GM21447 (cell line): Measurements from ENCODE around the gene LEMD2.

Experiments used
- ATAC-seq: cut with Tn5 transposase; IDR thresholded peaks from one replicate; pipeline ENCODE4 v1.9.1; 2021; ENCODE audit not compliant: unreplicated experiment

LEMD2 gene

DNA sequence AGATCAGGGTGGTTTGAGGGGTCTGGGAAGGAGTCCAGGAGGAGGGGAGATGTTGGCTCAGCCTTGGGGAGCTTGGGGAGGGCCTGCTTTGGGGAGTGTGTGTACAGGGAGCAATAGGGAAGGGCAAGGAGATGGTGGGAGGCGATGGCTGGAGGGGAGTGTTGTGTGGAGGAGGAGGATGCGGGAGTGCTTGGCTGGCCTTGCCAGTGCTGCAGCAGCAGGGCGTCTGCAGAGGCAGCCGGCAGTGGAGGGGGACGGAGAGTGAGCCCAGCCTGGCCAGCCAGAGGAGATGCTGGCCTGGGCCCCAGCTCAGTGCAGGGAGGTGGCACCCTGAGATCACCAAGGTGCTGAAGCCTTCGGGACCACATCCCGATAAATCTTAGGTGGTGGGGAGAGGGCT lies 46.1 kb downstream of the LEMD2 start:
- ATAC-seq, result no peak

DNA sequence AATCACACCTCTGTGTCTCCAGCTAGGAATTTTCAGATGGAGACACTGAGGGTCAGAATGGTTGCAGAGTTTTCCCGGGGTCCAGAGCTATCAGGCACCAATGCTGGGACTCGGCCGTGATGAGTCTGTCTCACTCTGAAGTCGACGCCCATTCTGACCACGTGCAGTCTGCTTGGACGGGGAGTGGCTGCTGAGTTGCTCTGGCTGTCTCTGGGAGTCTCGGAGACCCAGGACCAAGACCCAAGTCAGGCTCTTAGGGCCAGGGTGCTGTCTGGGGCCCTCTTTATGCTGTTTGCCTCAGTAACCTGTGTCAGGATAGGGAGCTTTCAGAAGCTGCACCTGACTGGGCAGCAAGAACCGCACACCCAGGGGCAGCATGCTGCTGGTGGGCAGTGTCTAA lies 46.8 kb downstream of the LEMD2 start:
- ATAC-seq, result no peak

DNA sequence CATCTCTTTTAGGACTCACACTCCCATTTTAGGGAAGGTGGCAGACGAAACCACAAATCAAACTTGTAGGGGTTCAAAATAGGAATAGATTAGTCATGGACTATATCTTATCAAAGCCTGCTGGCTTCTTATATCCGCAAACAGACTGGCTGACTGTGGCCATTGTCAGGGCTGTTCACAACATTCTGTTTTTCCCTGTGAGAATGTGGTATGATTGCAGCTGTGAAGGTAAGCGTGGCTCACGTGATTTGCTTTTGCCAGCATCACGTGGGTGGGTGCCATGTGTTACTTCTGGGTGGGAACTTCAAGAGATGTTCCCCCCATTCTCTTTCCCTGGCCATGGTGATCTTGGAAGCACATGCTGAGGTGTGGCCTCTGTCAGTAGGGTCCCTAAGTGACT lies 48.1 kb downstream of the LEMD2 start:
- no peak for ATAC-seq

DNA sequence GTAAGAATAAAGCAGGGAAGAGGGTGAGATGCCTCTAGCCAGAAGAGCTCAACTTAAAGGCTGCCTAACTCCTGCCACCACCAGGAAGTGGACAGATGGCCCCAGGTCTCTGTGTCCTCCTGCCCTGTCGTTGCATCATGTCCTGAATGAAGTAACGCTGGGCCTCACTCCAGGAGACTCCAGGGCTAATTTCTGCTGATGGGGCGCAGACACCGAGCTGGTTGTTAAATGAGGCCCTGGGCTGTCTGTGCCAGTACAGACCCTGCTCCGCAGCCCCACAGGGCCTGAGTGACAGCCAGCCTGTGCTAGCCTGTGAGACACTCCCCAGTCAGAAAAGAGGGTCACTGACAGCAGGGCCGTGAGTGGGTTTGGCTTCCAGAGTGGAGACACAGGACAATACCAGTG lies 48.7 kb downstream of the LEMD2 start:
- no peak for ATAC-seq

DNA sequence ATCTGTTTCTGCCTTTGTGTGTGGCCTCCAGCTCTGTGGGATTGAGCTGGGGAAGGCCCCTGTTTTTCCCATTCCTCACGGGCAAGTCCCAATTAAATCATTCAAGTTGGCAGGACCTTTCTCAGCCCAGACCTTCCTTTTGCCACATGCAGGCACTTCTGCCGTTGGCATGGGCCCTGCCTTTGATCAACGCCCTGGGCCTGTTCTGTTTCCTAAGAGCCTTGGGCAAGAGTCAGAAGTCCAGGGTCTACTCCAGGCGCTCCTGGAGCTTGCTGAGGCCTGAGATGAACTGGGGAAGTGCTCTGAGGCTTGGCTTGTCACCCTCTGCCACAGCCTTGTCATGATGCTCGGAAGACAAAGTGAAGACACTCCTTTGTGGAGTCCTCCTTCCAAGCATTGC lies 49.4 kb downstream of the LEMD2 start:
- ATAC-seq, result no peak

DNA sequence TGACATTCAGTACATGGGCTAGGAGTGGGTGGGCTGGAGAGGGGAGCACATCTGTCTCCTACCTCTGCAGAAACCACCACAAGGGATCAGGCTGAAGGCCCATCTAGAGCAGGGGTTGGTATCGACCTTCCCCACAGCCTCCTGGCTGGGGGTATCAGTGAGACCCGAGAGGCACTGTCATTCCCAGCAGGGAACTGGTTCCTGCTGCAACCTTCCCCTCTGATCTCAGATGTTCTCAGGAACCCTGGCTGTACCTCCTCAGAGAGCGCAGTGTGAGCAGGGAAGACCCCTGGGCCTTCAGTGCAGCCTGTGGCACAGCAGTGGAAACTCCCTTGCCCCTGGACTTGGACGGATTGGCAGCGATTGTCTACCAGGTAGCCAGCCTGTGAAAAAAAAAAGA lies 50.1 kb downstream of the LEMD2 start:
- no peak for ATAC-seq

DNA sequence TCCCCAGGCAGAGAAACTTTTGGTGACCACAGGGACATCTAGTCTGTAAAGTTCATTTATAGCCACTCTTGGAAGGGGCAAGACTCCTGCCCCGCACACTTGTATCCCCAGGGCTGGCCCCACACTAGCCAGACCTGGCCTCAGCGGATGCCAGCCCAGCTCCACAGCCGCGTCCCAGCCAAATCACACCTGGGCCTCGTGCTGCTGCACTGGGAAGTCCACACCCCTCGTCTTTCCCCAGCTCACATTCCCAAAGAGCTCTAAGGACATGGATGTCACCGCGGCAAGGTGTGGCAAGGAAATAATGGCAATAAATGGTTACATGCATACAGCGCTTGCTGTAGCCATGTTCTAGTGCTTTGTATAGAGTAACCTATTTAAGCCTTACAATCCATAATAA lies 50.8 kb downstream of the LEMD2 start:
- no peak for ATAC-seq

DNA sequence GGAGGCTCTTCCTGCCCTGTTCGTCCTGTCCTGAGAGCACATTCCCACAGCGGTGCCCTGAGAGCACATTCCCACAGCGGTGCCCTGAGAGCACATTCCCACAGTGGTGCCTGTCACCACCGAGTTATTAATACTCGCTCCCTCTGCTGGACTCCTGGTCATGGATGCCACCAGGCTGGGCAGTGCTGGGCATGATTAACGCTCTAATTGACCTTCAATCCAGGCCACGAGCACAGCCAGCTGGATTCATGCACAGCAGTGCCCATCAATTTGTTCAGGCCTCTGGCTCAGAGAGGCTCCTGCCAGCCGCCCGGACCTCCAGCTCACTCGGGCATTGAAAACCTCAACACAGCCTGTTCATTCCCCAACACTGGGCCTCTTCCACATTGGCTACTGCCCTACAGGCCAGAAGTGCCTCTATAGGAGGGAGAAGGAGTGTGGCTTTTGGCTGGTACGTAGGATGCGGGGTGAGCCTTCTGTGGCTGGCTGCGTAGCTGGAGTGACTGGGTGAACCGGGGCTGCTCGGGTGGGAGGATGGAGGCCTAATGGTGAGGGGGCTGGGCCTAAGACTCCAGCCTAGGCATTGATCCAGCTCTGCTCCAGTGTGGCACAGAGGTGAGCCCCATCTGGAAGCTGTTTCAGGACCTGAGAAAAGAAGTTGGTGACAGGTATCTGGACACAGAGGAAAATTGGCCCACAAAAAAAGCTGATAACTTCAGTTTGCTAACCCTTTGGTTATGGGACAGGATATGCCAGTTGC lies 51.5 kb downstream of the LEMD2 start:
- ATAC-seq, result no peak

DNA sequence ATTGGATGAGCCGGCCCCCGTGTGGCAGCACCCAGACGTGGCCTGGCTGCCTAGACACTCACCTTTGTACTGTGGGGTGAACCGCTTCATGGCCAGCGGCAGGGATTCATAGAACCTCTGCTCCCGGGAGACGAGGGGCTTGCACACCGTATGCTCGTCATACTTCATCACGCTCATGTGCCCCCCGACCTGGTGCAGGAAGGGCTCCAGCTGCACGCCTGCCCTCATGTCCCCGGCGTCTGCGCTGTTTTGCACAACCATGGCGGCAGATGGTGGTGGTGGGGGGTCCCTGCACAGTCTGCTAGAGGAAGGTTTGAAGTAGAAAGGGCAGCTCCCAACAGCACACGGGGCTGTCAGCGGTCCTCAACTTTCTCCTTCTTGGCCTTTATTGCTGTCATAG lies 53.7 kb downstream of the LEMD2 start:
- no peak for ATAC-seq

DNA sequence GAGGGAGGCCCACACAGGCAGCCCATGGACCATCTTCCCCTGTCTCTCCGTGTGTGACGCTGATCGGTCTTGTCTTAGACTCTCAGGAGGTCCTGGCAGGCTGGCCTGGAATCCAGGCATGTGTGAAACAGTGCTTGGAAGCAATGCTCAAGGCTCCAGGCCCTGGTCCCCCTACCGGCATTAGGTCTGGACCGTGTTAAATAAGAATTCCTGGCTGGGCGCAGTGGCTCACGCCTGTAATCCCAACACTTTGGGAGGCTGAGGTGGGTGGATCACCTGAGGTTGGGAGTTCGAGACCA lies 55.3 kb downstream of the LEMD2 start:
- no peak for ATAC-seq

DNA sequence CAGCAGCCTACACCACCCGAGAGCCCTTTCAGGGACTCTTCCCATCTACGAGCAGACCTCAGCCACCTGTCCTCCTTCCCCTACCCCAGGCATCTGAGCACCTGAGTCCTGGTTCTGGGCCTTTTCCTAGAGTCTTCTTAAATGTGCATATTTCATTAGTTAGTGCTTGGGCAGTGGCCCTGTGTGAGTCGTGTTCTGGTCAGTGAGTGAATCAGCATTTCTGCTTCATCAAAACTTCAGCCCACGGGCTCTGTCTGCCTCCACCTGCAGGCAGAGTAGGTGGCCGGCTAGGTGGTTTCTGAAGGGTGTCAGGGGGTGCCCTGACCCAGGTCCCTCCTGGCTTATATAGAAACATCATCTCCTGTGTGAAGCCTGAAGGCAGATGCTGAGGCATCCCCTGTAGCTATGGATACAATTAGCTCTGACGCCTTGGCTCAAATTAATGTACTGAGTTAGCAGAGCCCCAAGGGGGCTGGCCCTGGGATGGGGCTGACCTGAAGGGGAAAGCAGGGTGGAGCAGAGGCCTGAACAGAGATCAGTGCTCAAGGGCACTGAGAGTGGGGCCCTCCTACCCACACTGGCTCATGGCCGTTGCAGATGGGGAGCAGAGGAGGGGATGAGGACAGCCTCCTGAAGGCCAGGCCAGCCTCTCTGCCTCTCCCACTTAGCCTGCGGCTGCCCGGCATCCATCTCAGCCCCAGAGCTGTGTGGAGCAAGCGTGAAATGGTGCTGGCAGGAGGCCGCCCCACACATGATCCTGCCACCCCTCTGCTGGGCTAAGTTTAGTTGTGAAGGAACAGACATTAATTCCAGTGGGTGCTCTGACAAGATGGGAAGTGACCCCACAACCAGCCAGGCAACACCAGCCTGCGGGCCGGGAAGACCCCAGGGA lies 55.9 kb downstream of the LEMD2 start:
- ATAC-seq, result no peak

DNA sequence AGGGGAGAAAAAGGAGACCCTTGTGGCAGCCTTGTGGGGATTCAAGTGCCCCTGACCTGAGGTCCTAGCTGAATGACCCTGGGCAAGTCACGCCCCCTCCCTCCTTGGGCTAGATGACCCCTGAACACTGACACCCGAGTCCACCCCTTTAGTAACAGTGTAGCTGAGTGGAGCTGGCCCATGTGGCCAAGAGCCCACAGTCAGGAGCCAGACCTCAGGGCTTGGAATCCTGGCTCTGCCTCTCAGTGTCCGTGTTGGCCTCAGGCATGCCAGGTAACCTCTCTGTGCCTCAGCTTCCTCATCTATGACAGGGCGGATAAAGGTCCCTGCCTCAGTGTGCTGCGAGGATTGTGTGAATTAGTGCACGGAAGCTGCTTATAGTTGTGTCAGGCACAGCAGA lies 56.5 kb downstream of the LEMD2 start:
- ATAC-seq, result no peak

DNA sequence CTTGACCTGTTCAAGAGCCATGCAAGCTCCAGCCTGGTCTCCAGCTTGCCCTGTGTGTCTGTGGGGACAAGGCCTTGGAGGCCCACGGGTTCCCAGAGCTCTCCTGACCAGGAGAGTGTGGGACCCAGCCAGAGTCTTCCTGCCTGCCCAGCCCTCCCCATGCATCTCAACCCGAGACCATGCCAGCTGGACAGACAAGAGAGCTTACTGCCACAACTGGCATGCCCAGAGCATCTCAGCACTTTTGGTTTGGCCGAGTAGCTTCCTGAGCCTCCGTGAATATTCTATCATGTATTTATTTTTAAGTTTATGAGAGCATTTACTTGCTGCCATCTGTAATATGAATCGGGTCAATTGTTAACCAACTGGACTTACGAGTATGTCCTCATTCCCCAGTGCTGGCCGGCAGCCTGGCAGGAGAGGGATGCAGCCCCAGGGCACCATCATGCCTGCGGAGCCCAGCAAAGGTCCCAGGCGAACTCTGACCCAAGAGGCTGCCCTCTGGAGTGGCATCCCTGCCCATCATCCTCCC lies 57.1 kb downstream of the LEMD2 start:
- no peak for ATAC-seq

DNA sequence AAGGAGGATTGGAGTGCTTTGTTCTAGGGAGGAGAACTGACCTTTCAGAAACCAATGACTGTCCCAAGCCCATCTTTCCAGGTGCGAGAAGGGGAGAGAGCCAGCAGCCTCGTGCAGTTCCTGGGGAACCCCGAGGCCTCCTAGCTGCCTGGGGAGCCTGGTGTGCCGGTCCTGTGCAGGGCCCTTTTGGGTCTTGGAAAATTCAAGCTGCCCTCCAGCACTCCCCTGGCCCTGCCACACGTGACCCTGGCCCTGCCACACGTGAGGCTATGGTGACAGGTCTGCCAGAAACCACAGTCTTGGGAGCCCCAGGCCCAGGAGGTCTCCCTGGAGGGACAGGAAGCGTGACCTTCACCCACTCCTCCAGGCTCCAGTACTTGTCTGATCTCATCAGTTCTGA lies 57.9 kb downstream of the LEMD2 start:
- ATAC-seq, result no peak

DNA sequence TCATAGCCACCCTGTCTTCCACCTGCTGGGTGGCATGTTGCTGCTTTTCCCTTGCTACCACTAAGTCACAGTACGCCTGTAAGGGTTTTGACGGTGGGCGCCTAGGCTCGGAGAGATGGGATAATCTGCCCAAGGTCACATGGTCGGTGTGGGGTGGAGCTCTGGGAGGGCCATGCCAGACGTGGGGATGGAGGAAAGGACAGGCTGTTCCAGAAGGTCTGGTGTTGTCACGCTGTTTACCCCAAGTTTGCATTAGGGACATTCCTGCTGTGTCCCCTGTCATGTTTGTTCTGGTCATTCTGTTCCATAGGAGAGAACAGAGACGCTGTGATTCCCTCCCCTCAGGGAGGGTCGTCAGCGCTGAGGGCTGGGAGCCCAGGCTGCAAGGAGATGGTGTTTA lies 58.3 kb downstream of the LEMD2 start:
- ATAC-seq, result no peak

DNA sequence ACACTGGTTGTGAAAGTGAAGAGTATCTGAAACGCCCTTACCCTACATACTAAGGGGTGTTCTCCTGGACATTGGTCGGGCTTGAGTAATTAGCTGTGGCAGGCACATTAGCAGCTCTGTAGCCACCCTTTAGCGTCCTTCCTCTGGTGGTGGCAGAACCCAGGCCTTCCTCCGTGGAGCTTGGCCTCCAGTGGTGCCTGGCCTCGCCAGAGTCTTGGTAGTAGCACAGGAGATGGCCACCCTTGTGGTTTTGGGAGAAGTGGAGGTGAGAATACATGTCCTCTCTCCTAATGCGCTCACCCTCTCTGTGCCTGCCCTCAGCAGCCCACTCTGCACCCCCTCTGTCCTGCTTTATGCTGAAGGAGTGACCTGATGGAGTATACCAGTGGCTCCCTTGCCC lies 59.9 kb downstream of the LEMD2 start:
- no peak for ATAC-seq

DNA sequence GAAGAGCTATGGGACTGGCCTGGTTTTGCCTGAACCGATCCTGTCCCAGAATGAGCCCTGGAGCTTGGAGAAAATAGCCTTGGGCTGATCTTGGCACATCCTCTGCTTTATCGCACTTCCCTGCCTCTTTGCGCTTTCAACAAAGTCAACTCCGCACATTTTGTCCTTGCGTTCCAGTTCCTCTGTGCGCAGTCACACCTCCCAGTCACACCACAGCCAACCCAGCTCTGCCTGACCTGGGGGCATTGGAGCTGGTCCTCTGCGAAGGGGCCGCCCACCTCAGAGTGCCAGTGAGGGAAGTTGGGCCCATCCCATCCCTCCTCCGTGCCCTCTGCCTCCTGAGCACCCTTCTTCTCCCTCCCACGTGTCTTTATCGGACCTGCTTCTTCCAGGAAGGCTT lies 60.5 kb downstream of the LEMD2 start:
- no peak for ATAC-seq

DNA sequence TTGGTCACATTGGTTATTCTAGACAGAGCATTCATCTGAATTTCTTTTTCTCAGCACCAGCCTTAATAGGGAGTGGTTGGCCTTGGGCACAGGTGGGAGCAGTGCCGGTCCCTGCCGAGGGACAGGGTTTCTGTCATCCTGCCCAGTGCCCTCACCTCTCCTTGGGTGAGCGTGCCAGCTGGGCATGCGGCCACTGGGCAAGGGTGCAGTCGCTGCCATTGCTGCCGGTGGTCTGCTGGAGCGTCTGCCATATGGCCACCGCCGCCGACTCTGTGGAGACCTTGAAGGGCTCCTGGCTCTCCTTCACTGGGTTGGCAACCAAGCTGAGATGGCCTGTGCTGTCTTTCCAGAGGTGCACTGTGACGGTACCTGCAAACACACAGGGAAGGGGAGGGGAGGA lies 61.0 kb downstream of the LEMD2 start:
- no peak for ATAC-seq

DNA sequence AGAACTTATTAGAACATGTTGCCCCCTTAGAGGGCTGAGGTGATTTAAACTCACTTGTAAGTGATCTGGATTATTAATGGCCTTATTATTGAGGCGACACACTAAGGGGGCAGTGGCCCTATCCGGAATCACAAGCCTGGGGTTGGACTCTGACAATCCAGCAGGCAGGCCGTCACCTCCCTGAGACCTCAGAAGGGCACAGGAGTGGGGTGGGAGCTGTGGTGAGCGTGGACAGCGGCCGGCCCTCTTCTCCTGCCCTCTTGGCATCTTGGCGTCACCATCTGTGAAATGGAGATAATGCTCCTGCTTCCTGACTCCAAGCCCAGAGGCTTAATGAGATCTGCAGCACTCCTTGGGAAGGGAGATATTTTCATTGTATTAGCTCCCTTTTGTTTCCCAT lies 61.8 kb downstream of the LEMD2 start:
- no peak for ATAC-seq

DNA sequence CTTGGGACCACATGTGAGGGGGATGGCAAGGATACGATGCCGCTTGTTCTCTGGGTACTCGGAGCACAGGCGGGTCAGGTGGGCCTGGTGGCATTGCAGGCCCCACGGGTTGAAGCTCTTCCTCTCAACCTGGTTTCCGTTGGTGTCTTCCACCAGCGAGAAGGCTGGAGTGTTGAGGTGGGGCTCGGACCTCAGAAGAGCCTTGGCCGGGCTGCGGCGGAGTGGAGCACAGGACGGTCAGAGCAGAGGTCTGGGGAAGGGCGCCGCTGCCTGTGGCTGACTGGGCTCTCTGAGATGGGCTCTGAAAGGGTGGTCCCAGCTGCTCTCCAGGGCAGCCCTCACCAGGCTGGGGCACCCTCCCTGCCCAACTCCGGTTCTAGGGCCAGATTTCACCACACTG lies 62.2 kb downstream of the LEMD2 start:
- ATAC-seq, result no peak

DNA sequence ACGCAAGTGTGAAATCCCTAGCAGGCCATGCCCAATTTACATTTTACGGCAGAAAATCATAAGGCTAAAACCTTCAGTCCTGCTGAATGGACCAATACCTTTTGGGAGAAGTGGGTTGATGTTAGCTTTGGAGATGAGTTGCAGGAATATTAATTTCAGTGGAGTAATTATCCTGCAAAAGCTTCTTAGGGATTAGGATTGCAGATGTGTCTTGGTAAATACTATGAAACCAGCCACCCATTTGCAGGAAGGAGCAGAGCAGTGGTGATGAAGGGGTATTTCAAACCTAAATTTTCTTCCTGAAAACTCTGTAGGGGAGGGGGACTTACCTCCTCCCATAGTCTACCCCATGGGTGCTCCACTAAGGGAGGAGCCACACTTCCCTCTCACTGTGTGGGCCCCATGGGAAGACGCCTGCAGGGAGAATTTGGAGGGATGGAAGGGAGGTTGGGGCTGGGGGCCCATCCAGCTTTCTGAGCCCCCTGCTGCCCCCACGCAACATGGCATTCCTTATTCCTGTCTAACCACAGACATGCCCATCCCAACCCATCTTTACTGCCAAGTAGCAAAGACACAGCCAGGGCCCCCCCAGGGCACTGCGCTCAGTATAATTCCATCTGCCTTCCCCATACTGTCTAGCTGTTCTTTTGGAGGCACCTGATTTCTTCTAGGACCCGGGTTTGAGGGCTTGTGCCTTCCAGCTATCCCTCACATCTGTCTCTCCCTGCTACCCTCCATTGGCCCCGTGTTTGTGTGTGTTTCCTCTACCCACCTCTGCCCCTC lies 62.8 kb downstream of the LEMD2 start:
- no peak for ATAC-seq

DNA sequence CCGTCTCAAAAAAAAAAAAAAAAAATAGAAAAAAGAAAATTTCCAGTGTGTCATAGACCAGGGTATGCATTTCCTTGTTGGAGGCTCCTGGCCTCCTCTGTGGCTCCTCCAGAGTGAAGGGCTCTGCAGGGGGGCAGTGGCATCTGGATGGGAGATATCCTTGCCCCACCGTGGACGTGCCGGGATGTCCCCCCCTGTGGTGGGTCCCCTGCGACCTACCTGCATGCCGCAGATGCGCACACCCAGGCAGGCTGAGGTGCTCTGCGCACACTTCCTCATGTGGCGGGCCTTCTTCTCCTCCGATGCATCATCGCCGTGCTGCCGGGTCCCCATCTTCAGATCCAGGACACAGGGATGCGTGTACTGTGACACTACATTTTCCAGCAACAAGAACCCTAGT lies 63.7 kb downstream of the LEMD2 start:
- no peak for ATAC-seq
